Midbrain (tissue), 1 donor: ENCODE measurements around the gene CHST14.
A peak's percentile ranks its signal among the peaks of the same experiment; 100 is the strongest.

Source experiments
- DNase-seq: peaks from one replicate; lab custom pipeline; 2025; lab: John Stamatoyannopoulos, UW

Gene CHST14

DNA sequence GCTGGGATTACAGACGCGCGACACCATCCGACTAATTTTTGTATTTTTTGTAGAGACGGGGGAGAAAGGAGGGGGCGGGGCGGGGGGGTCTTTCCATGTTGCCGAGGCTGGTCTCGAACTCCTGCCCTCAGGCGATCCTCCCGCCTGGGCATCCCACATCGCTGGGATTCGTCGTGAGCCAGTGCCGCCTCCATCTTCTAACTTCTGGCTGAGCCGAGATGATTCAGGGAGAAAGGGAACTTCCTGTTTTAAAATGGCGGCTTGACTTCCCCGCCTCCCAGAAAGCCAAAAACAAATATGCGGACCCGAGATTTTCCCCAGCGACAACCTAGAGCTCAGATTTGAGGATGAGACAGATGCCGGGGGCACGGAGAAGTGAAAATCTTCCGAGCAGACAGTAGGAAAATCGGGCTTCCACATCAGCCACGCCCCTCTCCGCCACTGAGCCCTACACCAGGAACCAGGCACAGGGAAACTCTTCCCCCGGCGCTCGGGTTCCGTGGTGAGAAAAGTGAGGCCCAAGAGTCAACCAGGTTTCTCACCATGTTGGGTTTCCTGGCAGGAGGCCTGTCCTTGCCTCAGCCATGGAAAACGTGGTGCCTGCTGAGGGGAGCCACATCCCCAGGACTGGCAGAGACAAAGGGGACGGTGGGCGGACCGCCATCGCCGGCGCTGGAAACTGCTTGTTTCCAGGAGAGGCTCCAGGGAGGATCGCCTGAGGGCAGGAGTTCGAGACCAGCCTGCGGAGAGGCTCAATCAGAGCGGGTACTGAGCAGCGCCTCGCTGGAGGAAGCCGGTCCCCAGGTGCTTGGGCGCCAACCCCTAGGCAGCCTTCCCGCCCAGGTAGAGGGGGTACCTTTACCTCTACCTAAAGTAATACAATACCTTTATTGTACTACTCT is 18.7 kb downstream of the CHST14 start:
- no peak for DNase-seq

DNA sequence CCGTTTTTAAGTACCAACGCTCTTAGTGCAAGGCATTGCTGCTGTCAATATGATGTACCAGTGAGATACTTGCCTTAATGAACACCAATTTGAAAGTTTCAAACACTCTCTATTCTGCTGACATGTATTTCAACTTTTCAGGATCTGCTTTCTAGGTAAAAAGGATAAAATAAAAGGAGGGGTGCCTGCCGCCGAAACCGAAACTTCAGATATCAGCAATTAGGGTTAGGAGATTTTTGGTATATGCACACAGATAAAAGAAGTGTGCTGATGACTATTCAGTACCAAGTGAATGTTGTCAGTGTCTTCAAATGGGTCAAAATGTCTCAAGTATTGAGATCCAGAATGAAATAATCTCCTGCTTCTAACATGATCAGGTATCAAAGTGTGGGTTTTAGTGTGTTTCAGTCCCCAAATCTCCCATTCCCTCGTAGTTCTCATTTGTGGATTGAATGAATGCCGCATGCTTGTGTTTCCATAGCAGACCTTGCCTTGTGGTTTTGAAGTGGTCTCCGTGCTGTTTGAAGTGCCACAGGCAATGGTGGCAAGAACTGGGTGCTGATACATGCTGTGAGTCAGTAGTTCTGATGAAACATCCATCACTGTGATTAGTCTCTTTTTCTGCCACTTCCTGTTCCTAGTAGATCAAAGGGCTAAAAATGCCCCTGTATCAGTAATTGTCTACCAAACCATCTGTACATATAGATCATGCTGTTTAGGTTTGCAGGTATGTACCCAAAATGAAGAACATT is 22.5 kb downstream of the CHST14 start:
- DNase-seq = no peak

- DNase-seq = no peak
These were observed 24.7 kb downstream of the CHST14 start for GRCh38 chr15:40495516-40495915.

DNA sequence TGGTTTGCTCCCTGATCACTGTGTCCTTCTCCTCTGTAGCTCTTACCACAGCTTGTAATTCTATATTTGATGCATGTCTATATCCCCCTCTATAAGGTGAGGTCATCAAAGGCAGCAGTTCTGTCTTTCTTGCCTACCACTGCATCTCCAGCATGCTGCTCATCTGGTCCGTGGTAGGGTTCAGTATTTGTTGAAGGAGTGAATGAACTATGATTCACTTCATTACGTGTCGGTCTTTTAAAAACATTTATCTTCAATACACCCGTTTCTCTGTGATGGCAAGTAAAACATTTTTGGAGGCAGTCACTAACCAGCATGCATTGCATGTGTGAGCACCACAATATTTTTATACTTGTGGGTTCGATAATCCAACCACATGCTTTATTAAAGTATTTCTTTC is 27.6 kb downstream of the CHST14 start:
- no peak for DNase-seq

GRCh38 chr15:40498891-40499290 is 28.1 kb downstream of the CHST14 start:
- no peak for DNase-seq

GRCh38 chr15:40499931-40500330 is 29.1 kb downstream of the CHST14 start:
- DNase-seq = no peak

DNA sequence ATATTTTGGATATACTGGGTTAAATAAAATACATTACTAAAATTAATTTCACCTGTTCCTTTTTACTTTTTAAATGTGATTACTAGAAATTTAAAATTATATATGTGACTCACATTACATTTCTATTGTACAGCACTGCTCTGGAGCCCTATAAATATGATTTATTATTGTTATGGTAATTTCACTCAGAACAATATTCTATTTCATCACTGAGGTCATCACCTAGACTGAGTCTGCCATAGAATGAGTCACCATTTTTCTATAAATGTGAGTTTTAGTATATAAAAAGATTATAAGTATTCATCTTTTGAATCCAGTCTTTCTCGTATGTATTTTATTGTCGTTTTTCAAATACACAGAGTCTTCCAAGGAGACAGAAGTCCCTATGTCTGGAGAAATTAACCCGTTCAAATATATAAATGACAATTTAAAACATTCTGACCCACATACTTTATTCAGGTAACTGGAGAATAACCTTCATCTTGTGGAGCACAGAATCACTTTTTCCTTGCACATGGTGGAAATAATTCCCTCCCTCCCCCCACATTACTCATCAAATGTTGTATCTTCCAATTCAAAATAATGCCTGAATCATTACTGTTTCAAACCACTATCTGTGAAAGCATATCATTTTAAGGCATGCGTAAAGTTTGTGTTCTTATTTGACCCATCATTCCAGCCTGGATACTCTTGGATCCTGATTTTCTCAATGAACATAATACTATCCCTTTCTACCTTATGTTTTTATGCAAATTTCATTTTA is 30.0 kb downstream of the CHST14 start:
- DNase-seq = no peak

DNA sequence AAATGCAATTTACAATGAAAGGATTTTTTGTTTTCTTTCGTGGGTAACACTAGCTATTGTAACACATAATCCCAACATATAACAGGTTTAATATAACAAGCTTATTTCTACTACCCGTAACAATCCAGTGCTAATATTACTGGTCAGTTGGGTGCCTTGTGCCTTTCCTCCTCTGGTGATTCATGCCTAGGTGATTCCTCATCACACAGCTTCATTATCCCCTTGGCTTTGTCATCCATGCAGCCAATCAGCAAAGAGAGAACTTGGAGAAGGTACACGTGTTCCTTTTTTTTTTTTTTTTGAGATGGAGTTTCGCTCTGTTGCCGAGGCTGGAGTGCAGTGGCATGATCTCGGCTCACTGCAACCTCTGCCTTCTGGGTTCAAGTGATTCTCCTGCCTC is 30.7 kb downstream of the CHST14 start:
- no peak for DNase-seq

DNA sequence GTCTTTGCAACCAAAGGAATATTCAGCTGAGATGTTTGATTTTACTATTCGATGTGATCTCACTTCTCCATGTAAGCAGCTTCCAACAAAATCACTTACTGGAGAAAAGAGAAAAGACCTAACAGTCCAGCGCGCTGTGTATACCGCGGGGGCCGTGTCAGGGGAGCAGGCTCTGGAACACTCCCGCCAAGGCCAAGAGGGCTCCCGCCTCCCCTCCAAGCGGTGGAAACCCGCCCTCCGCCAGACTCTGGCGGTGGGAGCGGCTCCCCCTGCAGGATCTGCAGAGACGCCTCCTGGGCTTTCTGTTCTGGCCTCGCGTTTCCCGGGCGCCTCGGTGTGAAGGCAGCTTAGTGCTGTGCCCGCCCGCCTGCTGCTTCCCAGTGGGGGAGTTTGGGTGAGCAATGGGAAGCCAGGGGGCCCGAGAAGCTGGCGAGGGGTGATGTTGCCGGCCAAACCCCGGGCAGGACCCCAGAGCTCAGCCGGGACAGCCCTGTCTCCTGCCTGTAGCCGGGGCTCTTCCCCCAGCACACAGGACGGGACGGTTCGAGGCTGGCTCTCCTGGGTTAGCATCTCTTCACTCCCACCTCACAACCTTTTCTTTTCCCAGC is 36.3 kb downstream of the CHST14 start:
- peak; percentile 68 for DNase-seq

- no peak for DNase-seq
These were observed 37.4 kb downstream of the CHST14 start for GRCh38 chr15:40508216-40508615.

GRCh38 chr15:40510201-40510600 is 39.4 kb downstream of the CHST14 start:
- no peak for DNase-seq

DNA sequence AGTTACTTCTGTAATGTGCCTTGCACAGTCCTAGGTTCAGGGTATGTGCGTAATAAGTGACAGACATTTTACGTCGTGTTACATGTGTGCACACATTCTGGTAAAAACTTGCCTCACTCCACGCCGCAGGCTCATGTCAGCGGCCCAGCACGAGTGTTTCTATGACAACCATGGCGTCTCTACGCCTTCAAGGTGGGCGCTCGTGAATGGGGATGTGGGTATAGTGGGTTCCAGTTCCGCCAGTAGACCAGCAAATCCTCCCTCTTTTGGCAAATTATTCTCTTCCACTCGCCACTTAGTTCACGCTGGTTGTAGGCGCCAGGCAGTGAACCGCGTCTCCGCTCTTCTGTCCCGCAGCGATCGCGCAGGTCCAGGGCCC is 40.3 kb downstream of the CHST14 start:
- peak; percentile 3 for DNase-seq

GRCh38 chr15:40511472-40512133 is 40.8 kb downstream of the CHST14 start:
- peak; percentile 31 for DNase-seq

GRCh38 chr15:40512440-40512839 is 41.7 kb downstream of the CHST14 start:
- no peak for DNase-seq

GRCh38 chr15:40513609-40514008 is 42.8 kb downstream of the CHST14 start:
- DNase-seq = no peak

DNA sequence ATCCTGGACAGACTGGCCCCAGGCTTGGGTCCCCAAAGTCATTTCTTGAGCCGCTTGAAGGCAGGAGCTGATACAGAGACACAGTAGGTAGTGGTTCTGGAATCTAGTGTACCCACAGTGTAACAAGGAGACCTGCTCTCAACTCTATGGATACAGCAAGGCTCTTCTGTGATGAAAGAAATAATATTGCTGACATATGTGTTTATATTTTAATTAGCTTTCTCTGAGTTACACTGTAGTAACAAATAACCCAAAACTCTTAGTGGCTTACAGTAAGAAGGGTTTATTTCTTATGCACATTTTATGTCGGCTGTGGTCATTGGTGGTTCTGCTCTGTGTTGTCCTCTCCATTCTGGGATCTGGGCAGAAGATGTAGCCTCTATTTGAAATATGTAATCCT is 45.5 kb downstream of the CHST14 start:
- DNase-seq = no peak
